HG02623 (cell line): ENCODE measurements around the gene NOX5.
"Not testable (repeated sequence)": the region's sequence is repeated elsewhere in the genome, so short reads cannot be mapped to it uniquely, and the experiment has no call there.

ENCODE experiments used
- ATAC-seq: cut with Tn5 transposase; IDR thresholded peaks from one replicate; pipeline ENCODE4 v1.9.1; 2021; ENCODE audit warnings: moderate library complexity; ENCODE audit not compliant: unreplicated experiment

Gene NOX5

GRCh38 chr15:69055251-69055650 is 40.8 kb downstream of the NOX5 start:
- ATAC-seq: no peak

GRCh38 chr15:69056365-69056764 is 41.9 kb downstream of the NOX5 start:
- no peak for ATAC-seq

- no peak for ATAC-seq
These were observed 44.5 kb downstream of the NOX5 start for GRCh38 chr15:69058830-69059556.

GRCh38 chr15:69059557-69059943 is 45.1 kb downstream of the NOX5 start:
- no peak for ATAC-seq

- ATAC-seq: no peak
These were observed 45.6 kb downstream of the NOX5 start for GRCh38 chr15:69060041-69060481.

GRCh38 chr15:69060744-69061143 is 46.2 kb downstream of the NOX5 start:
- ATAC-seq: no peak

GRCh38 chr15:69061414-69061842 is 46.9 kb downstream of the NOX5 start:
- ATAC-seq: no peak

- no peak for ATAC-seq
These were observed 50.2 kb downstream of the NOX5 start for GRCh38 chr15:69064649-69065048.

GRCh38 chr15:69066007-69066995 is 51.8 kb downstream of the NOX5 start:
- ATAC-seq: no peak

- ATAC-seq: no peak
These were observed 52.8 kb downstream of the NOX5 start for GRCh38 chr15:69067296-69067695.

- ATAC-seq: no peak
These were observed 53.7 kb downstream of the NOX5 start for GRCh38 chr15:69068157-69068556.

GRCh38 chr15:69069290-69069689 is 54.8 kb downstream of the NOX5 start:
- ATAC-seq: not testable (repeated sequence)

GRCh38 chr15:69069996-69070395 is 55.5 kb downstream of the NOX5 start:
- ATAC-seq: no peak

GRCh38 chr15:69070396-69070795 is 55.9 kb downstream of the NOX5 start:
- ATAC-seq: no peak

- ATAC-seq: no peak
These were observed 56.8 kb downstream of the NOX5 start for GRCh38 chr15:69071260-69071659.

- ATAC-seq: no peak
These were observed 58.4 kb downstream of the NOX5 start for GRCh38 chr15:69072906-69073305.

- no peak for ATAC-seq
These were observed 59.7 kb downstream of the NOX5 start for GRCh38 chr15:69074001-69074842.

GRCh38 chr15:69074843-69075224 is 60.3 kb downstream of the NOX5 start:
- no peak for ATAC-seq

- no peak for ATAC-seq
These were observed 60.9 kb downstream of the NOX5 start for GRCh38 chr15:69075440-69075839.

GRCh38 chr15:69076756-69077155 is 62.3 kb downstream of the NOX5 start:
- ATAC-seq: no peak

GRCh38 chr15:69078638-69079037 is 64.1 kb downstream of the NOX5 start:
- no peak for ATAC-seq
